Measurements from ENCODE around the gene DONSON.
A peak's percentile ranks its signal among the peaks of the same experiment; 100 is the strongest.
"Not testable (repeated sequence)": the region's sequence is repeated elsewhere in the genome, so short reads cannot be mapped to it uniquely, and the experiment has no call there.

Gene DONSON, protein sequence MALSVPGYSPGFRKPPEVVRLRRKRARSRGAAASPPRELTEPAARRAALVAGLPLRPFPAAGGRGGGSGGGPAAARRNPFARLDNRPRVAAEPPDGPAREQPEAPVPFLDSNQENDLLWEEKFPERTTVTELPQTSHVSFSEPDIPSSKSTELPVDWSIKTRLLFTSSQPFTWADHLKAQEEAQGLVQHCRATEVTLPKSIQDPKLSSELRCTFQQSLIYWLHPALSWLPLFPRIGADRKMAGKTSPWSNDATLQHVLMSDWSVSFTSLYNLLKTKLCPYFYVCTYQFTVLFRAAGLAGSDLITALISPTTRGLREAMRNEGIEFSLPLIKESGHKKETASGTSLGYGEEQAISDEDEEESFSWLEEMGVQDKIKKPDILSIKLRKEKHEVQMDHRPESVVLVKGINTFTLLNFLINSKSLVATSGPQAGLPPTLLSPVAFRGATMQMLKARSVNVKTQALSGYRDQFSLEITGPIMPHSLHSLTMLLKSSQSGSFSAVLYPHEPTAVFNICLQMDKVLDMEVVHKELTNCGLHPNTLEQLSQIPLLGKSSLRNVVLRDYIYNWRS

DNA sequence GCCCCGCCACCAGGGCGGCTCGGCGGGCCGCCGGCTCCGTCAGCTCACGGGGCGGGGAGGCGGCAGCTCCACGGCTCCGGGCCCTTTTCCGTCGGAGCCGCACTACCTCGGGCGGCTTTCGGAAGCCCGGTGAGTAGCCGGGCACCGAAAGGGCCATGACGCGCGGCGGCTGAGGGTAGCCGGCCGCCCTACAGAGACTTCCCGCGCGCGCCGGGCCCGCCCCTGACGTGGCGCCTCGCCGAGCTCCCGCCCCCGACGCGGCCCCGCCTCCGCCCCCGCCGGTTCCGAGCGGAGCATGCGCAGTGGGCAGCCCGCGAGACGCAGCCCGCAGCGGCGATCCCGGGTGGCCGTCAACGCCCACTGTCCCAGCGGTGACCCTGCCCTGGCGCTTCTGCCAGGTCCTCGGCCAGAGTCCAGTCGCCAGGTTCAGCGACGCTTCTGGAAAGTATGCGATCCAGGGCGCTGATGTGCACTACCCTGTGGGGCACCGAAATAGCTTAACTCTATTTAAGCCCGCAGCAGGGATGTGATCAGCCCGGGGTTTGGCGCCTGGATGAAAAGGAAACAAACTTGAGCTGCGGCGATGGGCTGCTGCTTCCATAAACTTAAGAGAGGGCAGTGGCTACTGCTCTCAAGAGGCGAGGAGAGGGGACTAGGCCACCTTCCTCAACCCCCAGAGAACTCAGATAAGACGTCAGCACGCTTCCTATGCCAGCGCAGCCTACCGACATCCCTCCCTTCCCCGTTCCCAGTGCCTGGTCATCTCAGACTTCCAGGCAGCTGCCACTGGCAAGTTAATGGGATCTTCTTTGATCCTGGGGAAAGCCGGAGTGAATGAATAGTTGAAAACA, at the start of gene DONSON:
Gene DONSON, minus strand, starts transcription at position 200 of the 851 bp plus-strand sequence. Its CDS starts 43 bp downstream, at position 157.
- peak; percentile 81 for DNase-seq (ENCODE audit: low read depth)

GRCh38 chr21:33634254-33634653, 45.8 kb upstream of the DONSON start:
- no peak for DNase-seq (ENCODE audit: low read depth)

DNA sequence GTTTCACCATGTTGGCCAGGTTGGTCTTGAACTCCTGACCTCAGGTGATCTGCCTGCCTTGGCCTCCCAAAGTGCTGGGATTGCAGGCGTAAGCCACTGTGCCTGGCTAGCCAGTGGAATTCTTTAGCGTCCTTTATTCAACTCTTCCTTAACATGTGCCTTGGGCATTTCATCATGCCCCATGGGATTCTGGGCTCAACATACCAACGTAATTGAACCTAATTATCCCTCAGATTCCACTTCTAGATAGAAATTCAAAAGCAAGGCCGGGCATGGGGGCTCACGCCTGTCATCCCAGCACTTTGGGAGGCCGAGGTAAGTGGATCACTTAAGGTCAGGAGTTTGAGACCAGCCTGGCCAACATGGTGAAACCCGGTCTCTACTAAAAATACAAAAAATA, 37.7 kb upstream of the DONSON start:
- DNase-seq (ENCODE audit: low read depth), result not testable (repeated sequence)

DNA sequence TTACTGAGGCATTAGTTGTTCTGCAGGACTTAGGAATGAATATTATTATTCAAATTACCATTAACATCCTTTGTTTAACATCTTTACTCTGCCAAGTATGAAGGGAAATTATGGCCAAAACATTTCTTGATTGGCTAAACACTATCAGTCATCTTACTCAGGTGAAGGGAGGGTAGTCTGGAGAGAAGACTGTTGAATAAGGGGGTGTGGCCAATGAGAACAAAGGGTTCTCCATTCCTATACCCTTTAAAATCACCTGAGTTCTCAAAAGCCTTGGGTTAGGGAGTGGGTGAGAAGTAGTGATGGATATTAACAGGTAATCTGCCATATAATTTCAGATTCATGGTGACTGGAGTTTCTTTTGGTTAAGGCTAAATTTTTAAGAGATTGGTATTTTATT, 33.8 kb upstream of the DONSON start:
- no peak for DNase-seq (ENCODE audit: low read depth)

DNA sequence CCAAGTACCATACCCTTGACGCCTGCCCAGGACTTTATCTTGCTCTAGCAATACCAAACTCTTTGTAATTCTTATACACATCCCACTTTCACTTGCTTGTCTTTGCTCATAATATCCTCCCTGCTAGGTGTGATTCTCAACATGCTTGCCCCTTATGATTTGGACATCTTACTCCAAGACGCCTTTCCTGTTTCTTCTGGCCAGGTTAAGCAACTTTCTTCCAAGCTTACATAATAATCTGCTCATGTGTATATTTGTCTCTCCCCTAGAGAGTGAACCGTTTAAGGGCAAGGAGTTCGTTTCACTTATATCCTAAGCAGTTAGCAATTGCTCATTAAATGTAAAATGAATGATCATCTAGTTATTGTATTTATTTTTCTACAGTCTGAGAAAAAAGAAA, 31.2 kb upstream of the DONSON start:
- no peak for DNase-seq (ENCODE audit: low read depth)

GRCh38 chr21:33618407-33618806, 29.9 kb upstream of the DONSON start:
- DNase-seq (ENCODE audit: low read depth), result no peak

GRCh38 chr21:33617565-33617964, 29.1 kb upstream of the DONSON start:
- DNase-seq (ENCODE audit: low read depth), result not testable (repeated sequence)

GRCh38 chr21:33611006-33611744, 22.7 kb upstream of the DONSON start:
- DNase-seq (ENCODE audit: low read depth), result no peak

GRCh38 chr21:33608559-33608958, 20.1 kb upstream of the DONSON start:
- no peak for DNase-seq (ENCODE audit: low read depth)

DNA sequence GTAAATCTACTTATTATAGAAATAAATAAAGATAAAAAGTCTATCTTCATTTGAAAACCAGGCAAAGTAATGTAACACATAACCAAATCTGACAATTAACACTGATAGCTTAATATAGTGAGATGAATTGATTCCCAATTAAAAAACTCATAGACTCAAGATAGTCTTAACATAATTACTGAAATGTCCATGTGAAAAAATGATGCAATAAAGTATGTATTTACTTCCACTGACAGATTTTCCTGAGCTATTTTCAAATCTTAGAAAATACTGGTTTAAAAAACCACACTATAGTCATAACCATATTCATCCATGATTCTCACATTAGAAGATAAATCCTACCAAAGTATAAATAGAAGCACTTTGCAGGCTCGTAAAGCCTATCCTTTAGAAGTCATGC, 9.6 kb upstream of the DONSON start:
- DNase-seq (ENCODE audit: low read depth), result no peak

GRCh38 chr21:33587792-33588484, 546 bp downstream of the DONSON start:
- DNase-seq (ENCODE audit: low read depth), result no peak

GRCh38 chr21:33586927-33587326, 1.6 kb downstream of the DONSON start:
- DNase-seq (ENCODE audit: low read depth), result no peak

DNA sequence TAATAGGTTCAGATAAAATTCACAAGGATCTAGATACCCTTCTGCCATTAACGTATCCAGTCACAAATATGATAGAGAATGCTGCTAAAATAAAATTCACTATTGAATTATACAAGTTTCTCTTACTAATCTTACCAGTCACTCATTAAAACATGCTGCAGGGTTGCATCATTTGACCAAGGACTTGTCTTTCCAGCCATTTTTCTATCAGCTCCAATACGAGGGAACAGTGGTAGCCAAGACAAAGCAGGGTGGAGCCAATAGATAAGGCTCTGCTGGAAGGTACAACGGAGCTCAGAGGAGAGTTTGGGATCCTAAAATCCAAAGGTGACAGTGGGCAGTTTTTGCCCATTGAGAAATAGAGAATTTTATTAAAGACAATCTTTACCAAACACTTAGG, 4.0 kb downstream of the DONSON start:
- no peak for DNase-seq (ENCODE audit: low read depth)

GRCh38 chr21:33578959-33579542, 9.4 kb downstream of the DONSON start:
- DNase-seq (ENCODE audit: low read depth), result no peak

DNA sequence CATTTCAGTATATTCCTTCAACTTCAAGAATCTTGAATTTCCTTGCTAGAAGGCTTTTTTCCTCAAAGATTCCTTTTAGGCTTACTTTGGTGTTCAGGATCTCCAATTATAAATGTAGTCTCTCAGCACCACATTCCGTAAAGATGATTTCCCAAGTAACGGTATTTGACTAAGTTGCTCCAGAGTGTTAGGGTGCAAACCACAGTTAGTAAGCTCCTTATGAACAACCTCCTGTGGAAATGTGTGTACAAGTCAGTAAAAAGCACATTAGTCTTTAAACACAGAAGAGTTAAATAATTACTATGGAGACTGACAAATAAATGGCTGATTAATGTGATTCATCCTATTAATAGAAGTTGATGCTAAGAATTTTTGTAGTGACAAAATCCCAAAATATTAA, 10.3 kb downstream of the DONSON start:
- no peak for DNase-seq (ENCODE audit: low read depth)

- DNase-seq (ENCODE audit: low read depth), result not testable (repeated sequence)
Observed at GRCh38 chr21:33576741-33577141, 11.7 kb downstream of the DONSON start.

- no peak for DNase-seq (ENCODE audit: low read depth)
Observed at GRCh38 chr21:33572350-33572749, 16.1 kb downstream of the DONSON start.

DNA sequence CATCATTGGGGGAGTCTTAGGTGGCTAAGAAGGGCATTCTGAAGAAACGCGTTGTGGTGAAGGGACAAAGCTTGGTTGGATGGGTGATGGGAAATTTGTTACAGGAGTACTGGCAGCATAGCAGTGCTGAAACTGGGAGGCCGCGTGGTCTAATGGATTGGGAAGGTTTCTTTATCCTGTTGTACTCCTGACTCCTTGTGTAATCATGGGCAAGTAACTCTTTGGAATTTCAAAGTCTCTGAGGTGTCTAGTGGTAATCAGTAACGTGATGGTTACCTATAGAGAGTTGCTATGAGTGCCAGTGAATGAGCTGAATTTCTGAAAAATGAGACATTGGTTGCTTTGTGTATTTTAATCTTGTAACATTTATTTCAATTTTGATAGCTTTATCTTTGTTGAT, 18.5 kb downstream of the DONSON start:
- DNase-seq (ENCODE audit: low read depth), result no peak

DNA sequence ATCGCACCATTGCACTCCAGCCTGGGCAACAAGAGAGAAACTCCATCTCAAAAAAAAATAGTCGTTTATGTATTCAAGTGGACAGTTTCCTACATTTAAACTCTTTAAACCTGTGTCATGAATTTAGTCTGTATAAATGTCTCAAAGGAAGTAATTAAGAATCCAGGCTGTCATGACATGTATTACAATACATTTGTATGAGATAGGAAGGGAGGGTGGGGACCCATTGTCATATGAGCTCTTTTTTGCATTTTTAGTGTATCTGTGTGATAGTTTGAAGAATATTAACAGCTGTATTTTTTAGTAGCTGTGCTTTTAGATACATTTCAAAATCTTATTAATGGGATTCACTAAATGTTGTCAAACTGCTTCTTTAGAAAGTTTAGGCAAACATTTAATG, 20.0 kb downstream of the DONSON start:
- no peak for DNase-seq (ENCODE audit: low read depth)

- DNase-seq (ENCODE audit: low read depth), result no peak
Observed at GRCh38 chr21:33567914-33568313, 20.6 kb downstream of the DONSON start.

GRCh38 chr21:33566514-33566913, 22.0 kb downstream of the DONSON start:
- no peak for DNase-seq (ENCODE audit: low read depth)
